GM21619 (cell line): ENCODE data around the gene MOXD1.
A peak's percentile ranks its signal among the peaks of the same experiment; 100 is the strongest.
"Not testable (repeated sequence)": the region's sequence is repeated elsewhere in the genome, so short reads cannot be mapped to it uniquely, and the experiment has no call there.

Experiments
- ATAC-seq: cut with Tn5 transposase; IDR thresholded peaks from one replicate; pipeline ENCODE4 v1.9.1; 2021; ENCODE audit not compliant: unreplicated experiment

The MOXD1 gene

DNA sequence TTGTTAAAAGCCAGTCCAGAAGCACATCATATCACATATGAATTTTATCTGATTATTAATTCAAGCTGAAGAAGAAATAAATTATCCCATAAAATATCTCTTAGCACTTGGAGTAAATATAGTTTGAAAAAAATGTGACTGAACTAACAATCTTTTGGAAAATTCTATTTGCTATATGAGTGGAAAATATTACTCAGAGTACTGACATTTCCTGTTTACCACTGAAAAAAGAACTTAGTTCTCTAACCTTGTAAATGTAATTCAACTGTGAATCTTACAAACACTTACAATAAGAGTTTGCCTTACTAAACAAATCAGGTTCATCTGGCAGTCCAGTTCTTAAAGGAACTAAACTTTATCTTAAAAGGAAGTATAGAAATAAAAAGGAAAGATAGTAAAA is 44.2 kb downstream of the MOXD1 start:
- ATAC-seq, result no peak

GRCh38 chr6:132354517-132355167 is 46.6 kb downstream of the MOXD1 start:
- ATAC-seq, result peak; percentile 59

GRCh38 chr6:132351986-132352385 is 49.3 kb downstream of the MOXD1 start:
- ATAC-seq, result not testable (repeated sequence)

GRCh38 chr6:132348231-132348630 is 53.0 kb downstream of the MOXD1 start:
- no peak for ATAC-seq

DNA sequence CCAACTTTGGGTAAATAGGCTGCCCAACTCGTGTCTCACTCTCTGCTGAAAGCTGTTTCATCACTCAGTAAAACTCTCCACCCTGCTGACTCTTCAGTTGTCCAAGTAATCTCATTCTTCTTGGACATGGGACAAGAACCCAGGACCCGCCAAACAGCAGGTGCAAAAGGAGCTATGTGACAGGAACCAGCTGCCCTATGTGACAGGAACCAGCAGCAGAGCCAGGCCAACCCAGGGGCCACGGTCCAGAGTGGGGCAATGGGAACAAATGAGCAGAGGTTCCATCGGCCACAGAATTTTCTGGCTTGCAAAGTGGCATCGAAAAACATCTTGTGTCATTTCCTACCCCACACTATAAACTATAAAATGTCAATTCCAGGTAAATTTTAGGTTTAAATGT is 56.5 kb downstream of the MOXD1 start:
- ATAC-seq, result no peak

- ATAC-seq, result no peak
Measured at GRCh38 chr6:132341646-132342045, 59.6 kb downstream of the MOXD1 start.

DNA sequence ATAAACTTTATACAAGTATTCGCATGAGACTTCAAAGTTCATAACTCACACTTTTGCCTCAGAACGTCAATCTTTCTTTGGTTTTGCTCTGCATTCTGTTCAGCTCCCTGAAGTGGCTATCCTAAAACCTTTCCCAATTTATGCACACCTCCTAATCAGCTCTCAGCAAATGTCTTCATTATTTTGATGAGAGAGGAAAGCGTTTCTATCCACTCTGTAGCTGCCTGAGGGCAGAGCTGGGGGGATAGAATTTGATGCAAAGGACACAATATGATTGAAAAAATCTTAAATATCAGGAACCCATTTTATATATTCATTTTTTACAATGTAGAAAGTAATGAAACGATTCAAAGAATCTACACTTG is 66.8 kb downstream of the MOXD1 start:
- no peak for ATAC-seq

GRCh38 chr6:132333639-132334520 is 67.4 kb downstream of the MOXD1 start:
- no peak for ATAC-seq

DNA sequence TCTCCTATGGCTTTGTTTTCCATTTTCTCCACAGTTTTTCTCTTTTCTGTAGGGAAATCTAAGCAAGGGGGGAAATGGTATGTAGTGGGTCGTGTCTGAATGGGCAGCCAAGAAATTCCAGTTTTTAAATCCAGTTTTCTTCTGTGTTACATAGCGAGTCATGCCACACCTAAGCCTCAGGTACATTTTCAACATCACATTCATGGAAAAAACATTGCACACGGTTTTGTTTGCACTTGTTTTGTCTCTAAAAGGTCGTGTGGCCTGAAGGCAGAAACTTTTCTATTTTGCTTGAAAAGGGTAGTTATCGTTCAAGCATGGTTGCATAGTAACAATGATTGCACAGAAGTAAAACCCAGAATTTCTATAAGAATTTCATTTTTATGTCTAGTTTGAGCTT is 70.5 kb downstream of the MOXD1 start:
- no peak for ATAC-seq

- ATAC-seq, result no peak
Measured at GRCh38 chr6:132322398-132322797, 78.9 kb downstream of the MOXD1 start.

GRCh38 chr6:132320007-132320406 is 81.3 kb downstream of the MOXD1 start:
- no peak for ATAC-seq

GRCh38 chr6:132316970-132317369 is 84.3 kb downstream of the MOXD1 start:
- ATAC-seq, result no peak

- ATAC-seq, result peak; percentile 95
Measured at GRCh38 chr6:132314432-132314831, 86.8 kb downstream of the MOXD1 start.

GRCh38 chr6:132310921-132311320 is 90.4 kb downstream of the MOXD1 start:
- ATAC-seq, result no peak

GRCh38 chr6:132310151-132310550 is 91.1 kb downstream of the MOXD1 start:
- not testable (repeated sequence) for ATAC-seq

DNA sequence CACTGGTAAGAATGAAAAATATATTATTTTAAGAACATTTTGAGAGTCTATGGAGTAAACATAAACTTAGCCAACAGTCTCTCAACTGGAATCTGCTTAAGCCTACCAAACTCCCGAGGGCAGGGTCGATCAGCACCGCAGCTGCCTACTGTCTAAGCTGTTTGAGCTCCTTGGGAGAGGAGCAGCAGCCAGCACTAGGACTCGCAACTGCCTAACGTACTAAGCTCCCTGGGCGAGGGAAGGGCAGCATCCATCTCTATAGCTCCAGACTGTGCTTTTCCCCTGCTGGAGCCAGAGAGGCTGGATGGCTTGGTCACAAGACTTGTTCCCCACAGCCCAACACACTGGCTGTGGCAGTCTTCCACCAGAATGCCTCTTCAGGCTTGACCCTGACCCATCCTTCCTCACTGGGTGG is 96.4 kb downstream of the MOXD1 start:
- no peak for ATAC-seq

- peak; percentile 83 for ATAC-seq
Measured at GRCh38 chr6:132300323-132300949, 100.8 kb downstream of the MOXD1 start.

DNA sequence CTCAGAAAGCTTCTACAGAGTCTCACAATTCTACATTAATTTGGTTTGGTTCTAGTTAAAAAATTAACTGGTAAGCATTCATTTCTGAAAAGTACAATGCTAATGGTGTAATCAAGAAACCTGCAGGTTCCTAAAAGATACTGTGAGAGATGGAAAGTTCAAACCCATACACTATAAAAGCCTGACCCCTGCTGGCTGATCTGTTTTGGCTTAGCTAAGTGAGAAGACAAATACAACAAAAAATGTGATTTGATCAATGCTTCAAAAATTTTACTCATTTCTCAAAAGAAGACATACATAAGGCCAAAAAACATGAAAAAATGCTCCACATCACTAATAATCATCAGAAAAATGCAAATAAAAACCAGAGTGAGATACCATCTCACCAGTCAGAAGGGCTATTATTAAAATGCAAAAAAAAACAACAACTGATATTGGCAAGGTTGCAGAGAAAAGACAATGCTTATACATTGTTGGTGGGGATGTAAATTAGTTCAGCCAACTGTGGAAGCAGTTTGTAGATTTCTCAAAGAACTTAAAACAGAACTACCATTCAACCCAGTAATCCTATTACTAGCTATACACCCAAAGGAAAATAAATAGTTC is 102.8 kb downstream of the MOXD1 start:
- ATAC-seq, result no peak

DNA sequence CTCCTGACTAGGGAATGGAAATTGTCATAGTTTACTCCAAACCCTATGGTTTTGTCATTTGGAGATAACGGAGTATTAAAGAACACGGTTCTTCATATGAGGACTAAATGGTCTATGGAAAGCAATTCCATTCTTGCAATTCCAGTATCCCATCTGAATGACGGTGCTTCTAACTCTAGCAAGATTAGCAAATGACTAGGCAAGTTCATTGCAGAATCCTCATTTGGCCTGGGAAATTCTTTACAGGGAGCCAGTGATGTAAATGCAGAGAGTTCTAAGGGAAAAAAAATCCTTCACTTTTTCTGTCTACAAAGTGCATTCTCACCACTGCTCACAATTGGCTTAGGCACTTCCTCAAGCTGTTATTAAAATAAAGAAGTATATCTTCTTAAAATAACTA is 111.5 kb downstream of the MOXD1 start:
- no peak for ATAC-seq

GRCh38 chr6:132287101-132287500 is 114.2 kb downstream of the MOXD1 start:
- no peak for ATAC-seq

DNA sequence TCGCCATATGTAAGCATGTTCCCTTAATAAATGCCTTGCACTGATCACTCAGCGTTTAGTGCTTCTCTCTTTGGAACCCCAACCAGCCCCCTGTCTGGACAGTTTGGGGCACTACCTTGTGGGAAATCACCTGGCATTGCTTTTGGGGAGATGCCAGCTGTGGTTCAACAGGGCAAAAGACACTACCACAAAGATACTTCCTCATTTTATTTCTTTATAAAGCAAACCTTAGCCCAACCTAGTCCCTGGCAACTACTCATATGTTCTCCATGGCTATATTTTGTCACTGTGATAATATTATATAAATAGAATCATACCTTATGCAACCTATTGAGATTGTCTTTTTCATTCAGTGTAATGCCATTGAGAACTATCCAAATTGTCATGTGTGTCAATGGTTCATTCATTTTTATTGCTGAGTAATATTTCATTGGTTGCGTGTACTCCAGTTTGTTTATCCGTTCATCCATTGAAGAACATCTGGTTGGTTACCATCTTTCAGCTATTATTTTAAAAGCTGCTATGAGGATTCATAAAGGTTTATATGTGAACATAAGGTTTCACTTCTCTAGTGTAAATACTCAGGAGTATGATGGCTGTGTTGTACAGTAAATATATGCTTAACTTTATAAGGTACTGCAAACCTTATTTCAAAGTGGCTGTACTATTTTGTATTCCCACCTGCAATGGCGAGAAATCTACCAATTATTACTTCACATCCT is 114.8 kb downstream of the MOXD1 start:
- ATAC-seq, result no peak
